ES-I3 (cell line): ENCODE results near the gene ETV5.

Experiments
- H3K36me3 ChIP-seq: 2 replicates; pipeline ENCODE4 v1.6.1; 2013; ENCODE audit warnings: mild to moderate bottlenecking, low read length, control low read depth, moderate library complexity; ENCODE audit not compliant: insufficient read depth
- H3K4me1 ChIP-seq: 2 replicates; pipeline ENCODE4 v1.6.1; 2013; ENCODE audit warnings: mild to moderate bottlenecking, control low read depth, low read length; ENCODE audit not compliant: insufficient read depth
- H3K9ac ChIP-seq: 2 replicates; pipeline ENCODE4 v1.6.1; 2013; ENCODE audit warnings: low read depth, mild to moderate bottlenecking, low read length, moderate library complexity
- H3K9me3 ChIP-seq: 2 replicates; pipeline ENCODE4 v1.6.1; 2013; ENCODE audit warnings: mild to moderate bottlenecking, low read length, moderate library complexity; ENCODE audit not compliant: control insufficient read depth, insufficient read depth

Gene ETV5

DNA sequence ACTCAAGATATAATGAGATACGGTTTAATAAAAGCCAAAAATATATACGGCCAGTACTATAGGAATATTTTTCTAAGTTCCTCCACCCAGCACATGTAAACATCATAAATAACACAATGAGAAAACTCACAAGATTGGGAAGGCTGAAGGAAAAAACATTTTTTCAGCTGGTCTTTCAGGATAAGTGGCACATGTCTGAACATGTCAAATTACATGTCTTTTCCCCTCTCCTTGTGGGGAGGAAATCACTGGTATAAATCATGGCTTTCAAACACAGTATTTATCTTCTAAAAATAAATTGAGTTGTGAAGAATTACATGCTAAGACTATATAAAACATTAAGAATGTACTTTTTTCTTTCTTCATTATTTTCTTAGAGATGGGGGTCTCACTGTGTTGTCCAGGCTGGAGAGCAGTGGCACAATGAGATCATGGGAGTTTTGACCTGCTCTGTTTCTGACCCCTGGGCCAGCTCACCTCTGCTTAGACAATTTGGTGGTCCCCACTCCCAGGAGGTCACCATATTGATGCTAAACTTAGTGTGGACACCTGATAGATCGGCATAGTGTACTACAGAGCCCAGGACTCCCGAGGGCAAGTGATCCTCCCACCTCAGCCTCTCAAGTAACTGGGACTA, 32.8 kb downstream of the ETV5 start:
- peaks cover 4% of the 10 kb centered on the region; the same call in 1 of the 2 replicates for H3K36me3 ChIP-seq
- no peak overlapping the region for H3K9ac ChIP-seq
- peaks cover 9% of the 10 kb centered on the region for H3K9me3 ChIP-seq
- H3K4me1 ChIP-seq: peaks cover 21% of the 10 kb centered on the region

DNA sequence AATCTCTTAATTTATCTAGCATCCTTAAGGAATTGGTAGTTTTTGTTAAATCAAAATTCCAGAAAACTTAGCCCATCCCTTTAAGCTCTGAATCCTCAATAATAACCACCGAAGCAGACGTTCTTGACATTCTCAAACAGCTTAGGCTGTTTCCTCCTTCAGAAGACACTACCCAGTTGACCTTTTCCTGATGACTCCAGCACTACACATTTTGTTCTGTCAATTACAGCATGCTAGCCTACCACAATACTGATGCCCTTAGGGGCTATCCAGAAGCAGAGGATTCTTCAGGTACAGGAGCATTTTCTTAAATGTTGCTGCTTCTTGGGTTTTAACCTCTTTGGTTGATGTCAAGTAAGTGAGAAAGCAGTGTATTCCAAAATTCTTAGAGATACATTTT, 33.4 kb downstream of the ETV5 start:
- Histone ChIP-seq H3K9me3 (peaks cover 9% of the 10 kb centered on the region), H3K9ac (no peak overlapping the region), H3K36me3 (peaks cover 4% of the 10 kb centered on the region; the same call in 1 of the 2 replicates), H3K4me1 (peaks cover 15% of the 10 kb centered on the region)

DNA sequence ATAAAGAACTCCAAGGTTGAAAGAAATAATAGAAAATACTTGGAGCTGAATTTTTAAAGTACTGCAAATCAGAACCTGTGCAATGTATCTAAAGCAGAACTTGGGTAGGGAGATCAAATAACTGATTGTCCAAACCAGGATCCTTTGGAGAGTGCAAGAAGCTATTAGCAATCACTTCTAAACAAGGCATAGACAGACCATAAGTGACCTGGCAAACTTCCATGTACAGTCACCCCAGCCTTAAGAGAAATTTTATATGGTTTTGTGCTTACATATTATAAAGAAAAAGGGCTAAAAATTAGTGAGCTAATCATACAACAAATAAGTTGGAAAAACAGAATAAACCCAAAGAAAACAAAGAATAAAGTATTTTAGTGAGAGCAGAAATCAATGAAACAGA, 35.2 kb downstream of the ETV5 start:
- no peaks in the 10 kb centered on the region; the same call in 1 of the 2 replicates for H3K4me1 ChIP-seq
- no peak overlapping the region for H3K9ac ChIP-seq
- peaks cover 4% of the 10 kb centered on the region; the same call in 1 of the 2 replicates for H3K36me3 ChIP-seq
- H3K9me3 ChIP-seq: peaks cover 9% of the 10 kb centered on the region

DNA sequence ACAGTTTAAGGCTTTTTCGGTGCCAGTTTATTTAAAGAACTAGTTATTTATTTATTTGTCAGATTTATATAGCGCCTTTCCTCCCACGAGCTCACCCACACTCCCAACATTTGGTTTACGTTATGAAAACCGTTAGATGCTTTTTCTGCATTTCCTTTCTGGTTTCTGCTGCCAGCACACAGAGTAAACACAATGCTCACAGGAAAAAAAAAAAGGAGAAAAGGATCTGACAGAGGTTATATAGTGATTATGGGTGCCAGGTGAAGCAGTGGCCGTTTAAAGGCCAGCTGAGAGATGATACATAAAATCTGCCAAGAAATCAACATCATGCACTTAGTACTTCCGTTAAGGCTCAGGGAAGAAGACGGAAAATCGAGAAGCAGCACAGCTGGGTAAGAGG, 37.9 kb downstream of the ETV5 start:
- Histone ChIP-seq H3K4me1 (no peaks in the 10 kb centered on the region), H3K36me3 (peaks cover 4% of the 10 kb centered on the region; the same call in 1 of the 2 replicates), H3K9me3 (peaks cover 4% of the 10 kb centered on the region; the same call in 1 of the 2 replicates), H3K9ac (no peak overlapping the region)

DNA sequence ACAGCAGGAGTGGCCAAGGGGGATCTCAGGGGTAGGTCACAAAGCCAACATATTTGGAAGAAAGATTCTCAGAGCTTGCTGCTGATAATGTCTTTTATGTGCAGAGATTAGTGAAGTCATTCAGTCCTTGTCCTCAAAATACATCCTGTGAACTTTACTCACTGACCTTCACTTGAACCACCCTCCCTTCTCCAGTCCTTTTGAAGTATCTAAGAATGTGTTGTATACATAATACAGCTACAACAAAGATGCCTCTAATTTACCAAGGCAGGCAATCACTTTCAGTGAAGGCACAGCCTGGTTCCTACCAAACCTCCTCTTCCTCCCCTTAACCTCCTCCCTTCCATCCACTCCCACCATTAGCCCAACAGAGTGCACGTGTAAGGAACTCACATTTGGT, 38.3 kb downstream of the ETV5 start:
- no peak overlapping the region for H3K9ac ChIP-seq

DNA sequence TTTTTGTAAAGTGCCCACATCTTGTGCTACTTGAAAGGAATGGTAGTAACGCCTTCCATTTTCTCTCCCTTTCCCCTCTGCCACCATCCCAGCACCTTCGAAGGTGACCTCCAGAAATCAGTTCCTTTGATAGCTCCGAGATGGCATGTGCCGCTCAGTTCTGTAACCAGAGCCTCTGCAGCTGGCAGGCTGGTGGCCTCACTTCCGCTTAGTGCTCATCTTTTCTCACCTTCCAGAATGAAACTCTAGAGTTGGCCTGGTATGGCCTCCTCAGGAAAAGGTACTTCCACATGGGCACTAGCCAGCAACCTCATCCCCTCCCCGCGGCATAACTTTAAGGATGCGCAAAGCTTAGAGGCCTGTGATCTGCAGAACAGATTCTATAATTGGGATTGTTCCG, 38.8 kb downstream of the ETV5 start:
- peaks cover 5% of the 10 kb centered on the region for H3K36me3 ChIP-seq
- no peaks in the 10 kb centered on the region for H3K4me1 ChIP-seq
- H3K9me3 ChIP-seq: peaks cover 4% of the 10 kb centered on the region; the same call in 1 of the 2 replicates
- H3K9ac ChIP-seq: no peak overlapping the region

More for the DNA sequence above, 38.3 kb downstream of the ETV5 start:
- peaks cover 6% of the 10 kb centered on the region for H3K36me3 ChIP-seq
- H3K4me1 ChIP-seq: no peaks in the 10 kb centered on the region
- peaks cover 4% of the 10 kb centered on the region; the same call in 1 of the 2 replicates for H3K9me3 ChIP-seq

DNA sequence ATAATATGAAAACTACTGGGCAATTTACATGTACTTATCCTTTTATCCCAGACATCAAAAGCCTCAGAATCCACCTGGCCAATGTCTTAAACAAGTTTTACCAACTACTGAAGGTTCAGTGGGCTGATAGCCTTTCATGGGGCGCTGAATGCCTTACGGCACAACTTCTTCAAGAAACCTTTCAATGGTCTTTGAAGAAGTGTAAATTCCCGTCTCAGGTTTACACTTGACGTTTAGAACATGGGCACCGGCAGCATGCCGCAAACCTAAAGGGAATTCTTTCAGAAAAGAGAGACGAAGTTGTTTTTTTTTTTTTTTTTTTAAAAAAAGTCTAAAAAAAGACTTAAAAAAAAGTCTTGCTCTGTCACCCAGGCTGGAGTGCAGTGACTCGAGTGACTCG, 39.7 kb downstream of the ETV5 start:
- no peaks in the 10 kb centered on the region for H3K9me3 ChIP-seq
- peaks cover 6% of the 10 kb centered on the region for H3K36me3 ChIP-seq

DNA sequence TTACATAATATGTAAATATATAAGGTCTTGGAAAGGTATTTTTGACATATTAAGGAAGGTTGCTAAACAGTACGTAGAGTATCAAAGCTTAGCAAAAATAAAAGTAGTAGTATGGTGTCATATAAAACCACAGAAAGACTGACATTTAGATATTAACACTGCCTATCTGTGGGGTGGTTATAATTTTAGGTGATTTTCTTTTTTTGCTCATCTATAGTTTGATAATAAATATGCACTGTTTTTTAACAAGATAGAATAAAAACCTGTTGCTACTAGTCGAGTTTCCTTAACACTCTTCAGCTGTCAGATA, 40.7 kb downstream of the ETV5 start:
- Histone ChIP-seq H3K36me3 (peaks cover 9% of the 10 kb centered on the region), H3K9me3 (no peaks in the 10 kb centered on the region), H3K9ac (no peak overlapping the region), H3K4me1 (no peaks in the 10 kb centered on the region)

More for the DNA sequence above, 39.7 kb downstream of the ETV5 start:
- Histone ChIP-seq H3K9ac (no peak overlapping the region), H3K4me1 (no peaks in the 10 kb centered on the region)

DNA sequence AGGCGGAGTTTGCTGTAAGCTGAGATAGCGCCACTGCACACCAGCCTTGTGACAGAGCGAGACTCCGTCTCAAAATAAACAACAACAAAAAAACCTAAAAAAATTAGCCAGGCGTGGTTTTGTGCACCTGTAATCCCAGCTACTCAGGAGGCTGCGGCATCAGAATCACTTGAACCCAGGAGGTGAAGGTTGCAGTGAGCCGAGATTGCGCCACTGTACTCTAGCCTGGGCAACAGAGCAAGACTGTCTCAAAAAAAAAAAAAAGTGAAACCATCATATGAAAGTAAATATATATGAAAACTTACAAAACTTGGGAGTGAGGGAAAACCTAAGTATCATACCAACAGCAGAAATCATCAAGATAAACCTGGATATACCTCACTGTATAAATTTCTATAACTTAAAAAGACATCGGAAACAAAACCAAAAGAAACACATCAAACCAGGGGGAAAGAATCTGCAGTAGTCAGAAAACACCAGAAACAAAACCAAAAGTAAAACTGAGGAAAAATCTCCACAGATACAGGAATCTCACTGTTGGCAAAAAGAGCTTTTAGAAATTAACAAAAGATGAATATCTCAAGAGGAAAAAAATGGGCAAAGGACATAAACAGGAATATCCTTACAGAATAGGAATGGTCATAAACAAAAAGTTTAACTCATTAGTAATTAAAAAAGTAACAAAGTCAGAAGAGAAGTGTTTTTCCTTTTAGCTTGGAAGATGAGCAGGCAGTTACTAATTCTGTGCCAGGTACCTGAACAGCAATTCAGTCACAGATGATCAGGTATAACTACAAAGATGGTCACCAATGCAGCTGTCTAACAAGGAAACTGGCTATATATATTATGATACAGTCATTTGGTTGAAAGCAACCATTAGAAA, 41.3 kb downstream of the ETV5 start:
- H3K9me3 ChIP-seq: no peaks in the 10 kb centered on the region
- peaks cover 9% of the 10 kb centered on the region for H3K36me3 ChIP-seq
- H3K9ac ChIP-seq: no peak overlapping the region
- no peaks in the 10 kb centered on the region for H3K4me1 ChIP-seq

DNA sequence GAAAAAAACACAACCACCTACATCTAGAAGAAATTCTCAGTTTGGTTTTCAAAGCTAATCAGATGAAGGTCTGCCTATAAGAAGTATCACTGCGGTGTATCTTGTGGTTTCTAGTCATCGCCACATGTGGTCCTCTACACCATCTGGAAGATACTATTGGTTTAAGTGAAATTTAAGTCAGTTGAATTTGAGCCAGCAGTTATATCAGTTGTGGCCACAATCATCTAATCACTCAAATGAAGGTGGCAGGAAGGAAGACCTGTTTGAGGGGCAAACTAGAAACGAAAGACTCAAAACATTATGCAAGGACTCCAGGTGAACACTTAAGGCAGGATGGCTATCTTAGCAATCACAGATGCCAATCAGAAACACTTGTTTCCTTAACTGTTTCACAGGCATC, 48.7 kb downstream of the ETV5 start:
- no peak overlapping the region for H3K9ac ChIP-seq
- peaks cover 16% of the 10 kb centered on the region for H3K36me3 ChIP-seq
- peaks cover 15% of the 10 kb centered on the region for H3K4me1 ChIP-seq
- H3K9me3 ChIP-seq: no peaks in the 10 kb centered on the region

DNA sequence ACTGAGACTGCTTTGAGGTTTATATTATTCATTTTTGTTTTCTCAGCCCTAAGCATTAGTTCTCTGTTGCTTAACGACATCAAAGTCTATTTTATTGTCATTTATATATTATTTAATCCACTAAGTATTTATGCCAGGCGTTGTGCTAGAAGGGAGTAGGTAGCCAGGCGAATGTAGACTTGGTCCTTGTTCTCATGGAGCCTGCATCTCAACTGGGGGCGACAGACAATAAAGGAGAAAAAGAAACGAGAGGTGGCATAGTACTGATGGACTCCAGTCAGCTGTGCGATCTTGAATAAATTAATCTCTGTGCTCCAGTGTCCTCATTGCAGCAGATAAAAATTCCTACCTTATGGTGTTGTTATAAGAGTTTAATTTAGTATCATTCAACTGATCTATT, 49.7 kb downstream of the ETV5 start:
- H3K9me3 ChIP-seq: no peaks in the 10 kb centered on the region
- H3K9ac ChIP-seq: no peak overlapping the region
- peaks cover 12% of the 10 kb centered on the region for H3K36me3 ChIP-seq
- H3K4me1 ChIP-seq: peaks cover 19% of the 10 kb centered on the region

DNA sequence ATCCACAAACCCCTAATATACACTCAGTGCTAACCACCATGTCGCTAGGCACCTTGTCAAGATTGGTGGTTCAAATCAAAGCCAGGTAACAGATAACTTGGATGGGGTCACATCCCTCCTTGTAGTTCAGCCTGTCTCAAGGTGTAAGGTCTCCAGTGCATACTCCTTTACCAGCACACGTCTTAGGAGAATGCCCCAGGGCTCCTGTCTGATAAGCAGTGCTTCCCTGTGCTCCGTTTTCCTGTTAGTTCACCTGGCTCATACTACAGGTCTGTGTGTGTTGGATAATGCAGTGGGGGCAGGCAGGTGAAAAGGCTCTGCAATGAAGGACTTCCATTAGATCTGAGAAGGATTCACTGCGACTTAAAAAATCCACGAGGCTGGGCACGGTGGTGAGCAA, 50.7 kb downstream of the ETV5 start:
- Histone ChIP-seq H3K4me1 (peaks cover 22% of the 10 kb centered on the region), H3K9ac (no peak overlapping the region), H3K36me3 (peaks cover 10% of the 10 kb centered on the region; the same call in 1 of the 2 replicates), H3K9me3 (no peaks in the 10 kb centered on the region)

DNA sequence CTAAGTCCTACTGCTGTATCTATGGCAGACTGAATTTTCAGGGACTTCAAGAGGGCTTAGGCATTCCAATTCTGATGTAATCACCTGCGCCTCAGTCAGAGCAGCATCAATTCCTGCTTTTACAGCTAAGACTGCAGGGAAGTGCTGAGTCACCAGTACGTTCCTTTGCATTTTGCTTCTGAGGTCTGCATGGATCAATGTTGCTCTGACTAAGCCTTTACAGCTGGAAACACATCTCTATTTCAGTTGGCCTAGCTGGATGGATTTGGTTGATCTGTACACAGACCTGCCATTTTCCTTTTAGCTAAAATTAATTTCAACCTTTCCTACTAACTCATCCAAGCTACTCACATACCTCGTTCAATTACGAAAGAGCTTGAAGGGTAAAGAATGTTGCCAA, 51.3 kb downstream of the ETV5 start:
- H3K4me1 ChIP-seq: peaks cover 22% of the 10 kb centered on the region
- H3K9ac ChIP-seq: no peak overlapping the region; the same call in 1 of the 2 replicates
- peaks cover 10% of the 10 kb centered on the region; the same call in 1 of the 2 replicates for H3K36me3 ChIP-seq
- H3K9me3 ChIP-seq: no peaks in the 10 kb centered on the region

DNA sequence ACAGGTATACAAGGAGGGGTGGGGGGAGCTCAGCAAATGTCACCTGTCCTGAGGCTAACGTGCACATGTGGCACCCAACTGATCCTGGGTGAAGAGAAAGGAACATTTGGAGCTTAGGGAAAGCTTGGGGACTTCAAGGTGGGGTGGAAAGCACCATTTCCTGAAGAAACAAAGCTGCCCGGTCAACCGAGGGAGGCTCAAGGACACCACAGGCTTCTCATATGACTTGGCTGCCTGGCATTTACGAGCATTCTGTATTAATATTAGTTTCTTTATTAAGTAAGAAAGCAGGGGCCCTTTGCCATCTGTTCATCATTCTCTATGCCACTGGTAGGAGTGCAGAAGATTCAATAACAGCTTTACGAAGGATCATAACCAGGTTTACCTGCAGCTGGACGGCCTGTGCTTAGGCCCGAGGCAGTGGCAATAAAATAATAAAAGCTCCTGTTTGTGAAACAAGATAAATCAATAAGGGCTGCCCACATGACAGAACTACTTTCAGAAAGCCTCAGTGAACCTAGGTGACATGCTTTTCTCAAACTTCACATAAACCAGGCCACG, 54.0 kb downstream of the ETV5 start:
- Histone ChIP-seq H3K4me1 (peaks cover 22% of the 10 kb centered on the region), H3K9ac (no peak overlapping the region), H3K36me3 (peaks cover 14% of the 10 kb centered on the region), H3K9me3 (no peaks in the 10 kb centered on the region)
